Activated naive CD4-positive, alpha-beta T cell treated with anti-CD3 and anti-CD28 coated beads for 36 hours (primary cell): ENCODE measurements around the gene HSPA4. TPM values are rescaled to one million over a fixed set of nuclear protein-coding genes. Genes with fewer than 3 reads are reported as not detected.
A peak's percentile ranks its signal among the peaks of the same experiment; 100 is the strongest.
"Not testable (repeated sequence)": the region's sequence is repeated elsewhere in the genome, so short reads cannot be mapped to it uniquely, and the experiment has no call there.

ENCODE experiments used
- CTCF ChIA-PET: fragments of 350-600 bp; sonication (Branson Sonifier 250); formaldehyde crosslinking; loops from one replicate; lab custom pipeline; 2021; ENCODE audit warnings: antibody characterized with exemption; lab: Charles Lee
- DNase-seq: peaks from one replicate; pipeline ENCODE4 v3.0.0-alpha.2; 2020
- H3K27ac Mint-ChIP-seq: one replicate; pipeline ENCODE4 v1.8.0; 2021; ENCODE audit warnings: mild to moderate bottlenecking, mixed read lengths
- H3K27me3 Mint-ChIP-seq: one replicate; pipeline ENCODE4 v1.8.0; 2021; ENCODE audit warnings: low read depth, mixed read lengths
- H3K36me3 Mint-ChIP-seq: one replicate; pipeline ENCODE4 v1.8.0; 2021; ENCODE audit warnings: low read depth, mixed read lengths
- H3K4me1 Mint-ChIP-seq: one replicate; pipeline ENCODE4 v1.8.0; 2021; ENCODE audit warnings: low read depth, mixed read lengths
- H3K4me3 Mint-ChIP-seq: one replicate; pipeline ENCODE4 v1.8.0; 2021; ENCODE audit warnings: mild to moderate bottlenecking, moderate library complexity, mixed read lengths
- H3K9me3 Mint-ChIP-seq: one replicate; pipeline ENCODE4 v1.8.0; 2021; ENCODE audit warnings: mixed read lengths
- intact Hi-C: fragments of 100-400 bp; cut with micrococcal nuclease; formaldehyde crosslinking; loops from one replicate; pipeline ENCODE4 v1.15.1; 2023
- total RNA-seq, 2 experiments: library from RNA; stranded (reverse); gene quantifications; one replicate each; pipeline ENCODE4 v1.2.3, GENCODE V29; 2021

HSPA4 gene
- total RNA-seq, 2 experiments from 2014 or later: 180 to 190 TPM

- H3K36me3 Mint-ChIP-seq: no peaks in the 10 kb centered on the region
- intact Hi-C loops: no loop called here
- H3K9me3 Mint-ChIP-seq: no peaks in the 10 kb centered on the region
- H3K4me1 Mint-ChIP-seq: no peaks in the 10 kb centered on the region
- no peaks in the 10 kb centered on the region for H3K27me3 Mint-ChIP-seq
- H3K27ac Mint-ChIP-seq: no peak overlapping the region
- CTCF ChIA-PET: no interaction called here
- no peak for DNase-seq
- no peak overlapping the region for H3K4me3 Mint-ChIP-seq
These were observed 17.7 kb upstream of the HSPA4 start for GRCh38 chr5:133034064-133034463.

GRCh38 chr5:133035224-133035623 is 16.6 kb upstream of the HSPA4 start:
- Mint-ChIP-seq H3K27ac (no peak overlapping the region), H3K9me3 (no peaks in the 10 kb centered on the region), H3K36me3 (no peaks in the 10 kb centered on the region), H3K4me1 (no peaks in the 10 kb centered on the region), H3K4me3 (no peak overlapping the region), H3K27me3 (no peaks in the 10 kb centered on the region)
- DNase-seq: no peak
- intact Hi-C loops: no loop called here
- CTCF ChIA-PET: no interaction called here

- DNase-seq, H3K9me3 Mint-ChIP-seq, H3K36me3 Mint-ChIP-seq, H3K4me1 Mint-ChIP-seq, H3K4me3 Mint-ChIP-seq, intact Hi-C loops, H3K27ac Mint-ChIP-seq, H3K27me3 Mint-ChIP-seq, CTCF ChIA-PET: not testable (repeated sequence)
These were observed 15.1 kb upstream of the HSPA4 start for GRCh38 chr5:133036677-133037076.

- CTCF ChIA-PET: interaction anchor here (0.6 kb wide), 1 partner anchor 486 kb away, joined by 4 read pairs; no protein-coding TSS in a partner anchor
- H3K27ac Mint-ChIP-seq: no peak overlapping the region
- intact Hi-C loops: no loop called here
These were observed 10.5 kb upstream of the HSPA4 start for GRCh38 chr5:133041157-133041784.

GRCh38 chr5:133041910-133042309 is 9.9 kb upstream of the HSPA4 start:
- DNase-seq: no peak
- intact Hi-C loops: no loop called here
- no peak overlapping the region for H3K4me3 Mint-ChIP-seq

More at GRCh38 chr5:133041157-133041784, 10.5 kb upstream of the HSPA4 start:
- Mint-ChIP-seq H3K27me3 (no peaks in the 10 kb centered on the region), H3K4me1 (peaks cover 2% of the 10 kb centered on the region), H3K4me3 (no peak overlapping the region), H3K9me3 (no peaks in the 10 kb centered on the region), H3K36me3 (no peaks in the 10 kb centered on the region)
- no peak for DNase-seq

GRCh38 chr5:133046560-133046959 is 5.3 kb upstream of the HSPA4 start:
- H3K27me3 Mint-ChIP-seq, H3K36me3 Mint-ChIP-seq, H3K9me3 Mint-ChIP-seq, DNase-seq, H3K27ac Mint-ChIP-seq, intact Hi-C loops, H3K4me3 Mint-ChIP-seq, CTCF ChIA-PET: not testable (repeated sequence)
- H3K4me1 Mint-ChIP-seq: peaks cover 14% of the 10 kb centered on the region

More at GRCh38 chr5:133041910-133042309, 9.9 kb upstream of the HSPA4 start:
- Mint-ChIP-seq H3K27me3 (no peaks in the 10 kb centered on the region), H3K9me3 (no peaks in the 10 kb centered on the region), H3K36me3 (no peaks in the 10 kb centered on the region), H3K4me1 (peaks cover 2% of the 10 kb centered on the region), H3K27ac (no peak overlapping the region)
- CTCF ChIA-PET: no interaction called here

- Mint-ChIP-seq H3K27me3 (no peaks in the 10 kb centered on the region), H3K27ac (no peak overlapping the region), H3K36me3 (peaks cover 3% of the 10 kb centered on the region), H3K4me3 (no peak overlapping the region), H3K4me1 (peaks cover 14% of the 10 kb centered on the region), H3K9me3 (no peaks in the 10 kb centered on the region)
- no peak for DNase-seq
- CTCF ChIA-PET: interaction anchor here (0.6 to 0.7 kb wide), 2 partner anchors 110 to 225 kb away, joined by 3 to 5 read pairs; no protein-coding TSS in a partner anchor
- intact Hi-C loops: no loop called here
These were observed 4.4 kb upstream of the HSPA4 start for GRCh38 chr5:133047404-133047803.

- no peak for DNase-seq
- no peaks in the 10 kb centered on the region for H3K27me3 Mint-ChIP-seq
- peaks cover 9% of the 10 kb centered on the region for H3K36me3 Mint-ChIP-seq
- no peak overlapping the region for H3K4me3 Mint-ChIP-seq
- no peak overlapping the region for H3K27ac Mint-ChIP-seq
- intact Hi-C loops: no loop called here
- peaks cover 23% of the 10 kb centered on the region for H3K4me1 Mint-ChIP-seq
- no peaks in the 10 kb centered on the region for H3K9me3 Mint-ChIP-seq
- CTCF ChIA-PET: no interaction called here
These were observed 2.7 kb upstream of the HSPA4 start for GRCh38 chr5:133048993-133049725.

GRCh38 chr5:133049726-133050048 is 2.1 kb upstream of the HSPA4 start:
- CTCF ChIA-PET: no interaction called here
- Mint-ChIP-seq H3K9me3 (no peaks in the 10 kb centered on the region), H3K36me3 (peaks cover 14% of the 10 kb centered on the region), H3K4me3 (peak overlapping the region; percentile 38), H3K4me1 (peaks cover 29% of the 10 kb centered on the region), H3K27ac (no peak overlapping the region), H3K27me3 (no peaks in the 10 kb centered on the region)
- no peak for DNase-seq
- intact Hi-C loops: loop anchor here (2.0 to 10.0 kb wide), 3 partner anchors 312 to 1177 kb away; partner anchors contain the start of genes KIF3A and PPP2CA

GRCh38 chr5:133050521-133050920 is 1.3 kb upstream of the HSPA4 start:
- CTCF ChIA-PET: no interaction called here
- Mint-ChIP-seq H3K4me3 (peak overlapping the region; percentile 98), H3K36me3 (peaks cover 21% of the 10 kb centered on the region), H3K27me3 (no peaks in the 10 kb centered on the region), H3K9me3 (no peaks in the 10 kb centered on the region), H3K27ac (peak overlapping the region; percentile 99), H3K4me1 (peaks cover 37% of the 10 kb centered on the region)
- DNase-seq: no peak
- intact Hi-C loops: loop anchor here (2.0 to 10.0 kb wide), 3 partner anchors 313 to 1176 kb away; partner anchors contain the start of genes KIF3A and PPP2CA

GRCh38 chr5:133051061-133051541 is 712 bp upstream of the HSPA4 start:
- Mint-ChIP-seq H3K4me3 (peak overlapping the region; percentile 98), H3K4me1 (peaks cover 41% of the 10 kb centered on the region), H3K27me3 (no peaks in the 10 kb centered on the region), H3K9me3 (no peaks in the 10 kb centered on the region), H3K27ac (peak overlapping the region; percentile 99), H3K36me3 (peaks cover 21% of the 10 kb centered on the region)
- intact Hi-C loops: loop anchor here (1.0 to 10.0 kb wide), 7 partner anchors 25 to 1176 kb away; partner anchors contain the start of genes AFF4, GDF9, KIF3A and PPP2CA
- CTCF ChIA-PET: no interaction called here
- DNase-seq: no peak

- Mint-ChIP-seq H3K36me3 (peaks cover 21% of the 10 kb centered on the region), H3K4me3 (peak overlapping the region; percentile 98), H3K27ac (peak overlapping the region; percentile 99), H3K27me3 (no peaks in the 10 kb centered on the region), H3K9me3 (no peaks in the 10 kb centered on the region), H3K4me1 (peaks cover 49% of the 10 kb centered on the region)
- intact Hi-C loops: loop anchor here (1.0 to 10.0 kb wide), 3 partner anchors 222 to 618 kb away; partner anchors contain the start of genes KIF3A and SHROOM1
- peak; percentile 62 for DNase-seq
- CTCF ChIA-PET: interaction anchor here (0.5 kb wide), 1 partner anchor 21 kb away, joined by 3 read pairs; no protein-coding TSS in a partner anchor
These were observed 733 bp downstream of the HSPA4 start for GRCh38 chr5:133052317-133053175.
